H9 (cell line): Measurements from ENCODE around the gene RETSAT. TPM values are rescaled to one million over a fixed set of nuclear protein-coding genes. Genes with fewer than 3 reads are reported as not detected.

Experiments used
- DNase-seq: peaks from one replicate; pipeline ENCODE4 v3.0.0-alpha.2; 2017
- H2AFZ ChIP-seq: one replicate; pipeline ENCODE4 v1.6.1; 2013; ENCODE audit warnings: mild to moderate bottlenecking, low read length, control low read depth, moderate library complexity
- H2AK5ac ChIP-seq: 2 replicates; pipeline ENCODE4 v1.6.1; 2013; ENCODE audit warnings: low read length, control low read depth, mixed read lengths; ENCODE audit not compliant: insufficient read length
- H2BK120ac ChIP-seq: one replicate; pipeline ENCODE4 v1.6.1; 2013; ENCODE audit warnings: low read depth, mild to moderate bottlenecking, low read length, control low read depth, inconsistent platforms; ENCODE audit not compliant: poor library complexity, severe bottlenecking
- H2BK12ac ChIP-seq: 2 replicates; pipeline ENCODE4 v1.6.1; 2013; ENCODE audit warnings: low read length, control low read depth, mixed read lengths, low read depth; ENCODE audit not compliant: insufficient read length
- H2BK15ac ChIP-seq: 2 replicates; pipeline ENCODE4 v1.6.1; 2013; ENCODE audit warnings: low read depth, low read length, control low read depth
- H2BK20ac ChIP-seq: one replicate; pipeline ENCODE4 v1.6.1; 2013; ENCODE audit warnings: low read depth, mild to moderate bottlenecking, low read length, control low read depth, inconsistent platforms; ENCODE audit not compliant: poor library complexity, severe bottlenecking
- H2BK5ac ChIP-seq: 2 replicates; pipeline ENCODE4 v1.6.1; 2013; ENCODE audit warnings: low read length, control low read depth, mixed read lengths; ENCODE audit not compliant: insufficient read length
- H3K14ac ChIP-seq: 2 replicates; pipeline ENCODE4 v1.6.1; 2013; ENCODE audit warnings: low read length, control low read depth; ENCODE audit not compliant: insufficient read depth
- H3K18ac ChIP-seq: 2 replicates; pipeline ENCODE4 v1.6.1; 2013; ENCODE audit warnings: low read depth, mild to moderate bottlenecking, mixed read lengths, low read length, control low read depth; ENCODE audit not compliant: insufficient read length
- H3K23ac ChIP-seq: 2 replicates; pipeline ENCODE4 v1.6.1; 2013; ENCODE audit warnings: low read length, control low read depth, mixed read lengths, low read depth; ENCODE audit not compliant: insufficient read length
- H3K23me2 ChIP-seq: 2 replicates; pipeline ENCODE4 v1.6.1; 2013; ENCODE audit warnings: low read depth, mild to moderate bottlenecking, mixed read lengths, low read length, control low read depth; ENCODE audit not compliant: insufficient read length, poor library complexity, severe bottlenecking
- H3K27ac ChIP-seq: 2 replicates; pipeline ENCODE4 v1.5.1; 2013; ENCODE audit warnings: low read length, control low read depth, mixed read lengths, low read depth; ENCODE audit not compliant: insufficient read length
- H3K27me3 ChIP-seq: 2 replicates; pipeline ENCODE4 v1.6.1; 2013; ENCODE audit warnings: low read length, control low read depth, inconsistent platforms; ENCODE audit not compliant: insufficient read depth
- H3K4ac ChIP-seq: 2 replicates; pipeline ENCODE4 v1.6.1; 2013; ENCODE audit warnings: low read depth, mild to moderate bottlenecking, control low read depth, inconsistent platforms, low read length, moderate library complexity
- H3K4me1 ChIP-seq: 2 replicates; pipeline ENCODE4 v1.6.1; 2013; ENCODE audit warnings: low read length, control low read depth, inconsistent platforms; ENCODE audit not compliant: insufficient read depth
- H3K4me2 ChIP-seq: 2 replicates; pipeline ENCODE4 v1.6.1; 2013; ENCODE audit warnings: low read length, control low read depth, mixed read lengths; ENCODE audit not compliant: insufficient read length, insufficient read depth
- H3K56ac ChIP-seq: 2 replicates; pipeline ENCODE4 v1.6.1; 2013; ENCODE audit warnings: low read depth, mild to moderate bottlenecking, mixed read lengths, low read length, control low read depth; ENCODE audit not compliant: insufficient read length
- H3K79me1 ChIP-seq: 2 replicates; pipeline ENCODE4 v1.6.1; 2013; ENCODE audit warnings: low read depth, mild to moderate bottlenecking, moderate library complexity, low read length, control low read depth, inconsistent platforms; ENCODE audit not compliant: insufficient read depth, poor library complexity, severe bottlenecking
- H3K79me2 ChIP-seq: 2 replicates; pipeline ENCODE4 v1.6.1; 2013; ENCODE audit warnings: low read length, control low read depth, inconsistent platforms; ENCODE audit not compliant: insufficient read depth
- H3K9ac ChIP-seq: 2 replicates; pipeline ENCODE4 v1.6.1; 2013; ENCODE audit warnings: low read length, control low read depth, mixed read lengths; ENCODE audit not compliant: insufficient read length; ENCODE audit errors: extremely low read depth
- H3K9me3 ChIP-seq: one replicate; pipeline ENCODE4 v1.6.1; 2013; ENCODE audit warnings: low read depth, low read length, inconsistent platforms; ENCODE audit not compliant: control insufficient read depth
- H3T11ph ChIP-seq: one replicate; pipeline ENCODE4 v1.6.1; 2013; ENCODE audit warnings: mild to moderate bottlenecking, low read length, control low read depth, inconsistent platforms
- H4K20me1 ChIP-seq: one replicate; pipeline ENCODE4 v1.6.1; 2013; ENCODE audit not compliant: control insufficient read depth, insufficient read length, insufficient read depth
- H4K5ac ChIP-seq: 2 replicates; pipeline ENCODE4 v1.6.1; 2013; ENCODE audit warnings: low read depth, mild to moderate bottlenecking, mixed read lengths, low read length, control low read depth; ENCODE audit not compliant: insufficient read length
- H4K8ac ChIP-seq: replicated peaks from 2 replicates; pipeline ENCODE4 v1.6.1; 2013; ENCODE audit warnings: low read length, control low read depth, mixed read lengths, low read depth; ENCODE audit not compliant: insufficient read length
- H4K91ac ChIP-seq: 2 replicates; pipeline ENCODE4 v1.6.1; 2013; ENCODE audit warnings: low read depth, mild to moderate bottlenecking, moderate library complexity, mixed read lengths, low read length, control low read depth; ENCODE audit not compliant: insufficient read length
- H3K27ac Mint-ChIP-seq, 3 experiments: 2 replicates in 2 of 3; 3 replicates in 1 of 3; pipeline ENCODE4 v1.8.0; 2020 to 2021; ENCODE audit warnings: mixed read lengths in 3 of 3, mild to moderate bottlenecking in 1 of 3, moderate library complexity in 1 of 3
- H3K27me3 Mint-ChIP-seq: 2 replicates; pipeline ENCODE4 v1.8.0; 2021; ENCODE audit warnings: low read depth, mild to moderate bottlenecking, moderate library complexity, mixed read lengths
- H3K36me3 Mint-ChIP-seq, 3 experiments: 2 replicates in 2 of 3; 3 replicates in 1 of 3; pipeline ENCODE4 v1.8.0; 2020 to 2021; ENCODE audit warnings: low read depth in 3 of 3, mixed read lengths in 3 of 3; ENCODE audit not compliant: insufficient read depth in 1 of 3
- H3K4me1 Mint-ChIP-seq, 2 experiments: 2 replicates each; pipeline ENCODE4 v1.8.0; 2020; ENCODE audit warnings: mixed read lengths in 2 of 2
- H3K4me3 Mint-ChIP-seq, 2 experiments: 2 replicates in 1 of 2; 3 replicates in 1 of 2; pipeline ENCODE4 v1.8.0; 2020 to 2021; ENCODE audit warnings: mild to moderate bottlenecking in 2 of 2, mixed read lengths in 2 of 2, moderate library complexity in 1 of 2
- H3K9me3 Mint-ChIP-seq, 2 experiments: 2 replicates in 1 of 2; 3 replicates in 1 of 2; pipeline ENCODE4 v1.8.0; 2020; ENCODE audit warnings: mild to moderate bottlenecking in 2 of 2, mixed read lengths in 2 of 2, moderate library complexity in 1 of 2
- WGBS: extraction: QIAGEN DNeasy Blood & Tissue Kit; methylation state at CpG from one replicate; pipeline ENCODE4 v1.1.7; 2013; ENCODE audit warnings: missing lambda C conversion rate, low lambda C conversion rate, mixed read lengths; ENCODE audit not compliant: insufficient read length; ENCODE audit errors: extremely low coverage; 5-methylcytosine and 5-hydroxymethylcytosine counted together
- total RNA-seq: library from RNA; stranded (reverse); gene quantifications from 2 replicates; pipeline ENCODE4 v1.2.1, GENCODE V29; 2021
- TF ChIP-seq, protein P1 (sequence below): fragments of 200-600 bp; sonication (generic); conservative IDR thresholded peaks from 3 replicates; pipeline ENCODE4 v1.8.0; 2021; ENCODE audit warnings: antibody characterized with exemption, mild to moderate bottlenecking

The RETSAT gene
- total RNA-seq, 1 experiment from 2014 or later: 16.7 TPM

DNA sequence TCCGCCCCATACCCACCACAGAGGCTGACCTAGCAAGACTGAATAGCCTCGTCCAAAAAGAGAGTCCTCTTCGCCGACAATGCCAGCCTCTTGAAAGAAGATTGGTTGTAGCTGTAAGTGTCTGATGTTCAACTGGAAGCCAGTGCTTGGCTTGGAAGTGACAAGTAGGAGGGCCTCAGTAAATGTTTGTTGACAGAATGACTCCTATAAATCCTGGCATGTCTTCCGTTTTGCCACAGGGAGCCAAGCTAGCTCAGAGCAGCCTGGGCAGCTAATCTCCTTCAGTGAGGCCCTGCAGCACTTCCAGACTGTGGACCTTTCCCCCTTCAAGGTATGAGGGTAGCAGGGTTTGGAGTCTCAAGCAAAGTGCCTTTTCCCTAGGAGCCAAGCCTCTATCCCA, 15.2 kb upstream of the RETSAT start:
- Histone ChIP-seq H2AK5ac (no peak overlapping the region), H3K18ac (no peak overlapping the region), H3K56ac (no peak overlapping the region), H2BK120ac (no peak overlapping the region), H4K8ac (no peak overlapping the region), H3K23ac (no peak overlapping the region), H3K14ac (no peak overlapping the region), H3K23me2 (no peaks in the 10 kb centered on the region), H3K27me3 (no peaks in the 10 kb centered on the region), H3K9me3 (no peaks in the 10 kb centered on the region), H3K9ac (no peak overlapping the region), H4K20me1 (no peaks in the 10 kb centered on the region), H2BK20ac (no peak overlapping the region), H2AFZ (no peak overlapping the region), H3K79me1 (no peaks in the 10 kb centered on the region), H3K4me1 (no peaks in the 10 kb centered on the region), H3K27ac (no peak overlapping the region), H2BK15ac (no peak overlapping the region), H3K79me2 (no peaks in the 10 kb centered on the region), H3K4me2 (no peak overlapping the region), H4K5ac (no peak overlapping the region), H2BK12ac (no peak overlapping the region), H3T11ph (no peak overlapping the region), H3K4ac (no peak overlapping the region), H4K91ac (no peak overlapping the region), H2BK5ac (no peak overlapping the region)
- Mint-ChIP-seq H3K27me3 (no peaks in the 10 kb centered on the region), H3K4me3 (no peak overlapping the region), H3K9me3 (no peaks in the 10 kb centered on the region; a peak in 1 of 5 replicates), H3K4me1 (no peaks in the 10 kb centered on the region), H3K36me3 (peaks cover 0 to 13% (median 9%) of the 10 kb centered on the region in 3 experiments; a peak in 4 of 7 replicates), H3K27ac (no peak overlapping the region)
- DNase-seq: no peak
- TF ChIP-seq, protein P1, sequence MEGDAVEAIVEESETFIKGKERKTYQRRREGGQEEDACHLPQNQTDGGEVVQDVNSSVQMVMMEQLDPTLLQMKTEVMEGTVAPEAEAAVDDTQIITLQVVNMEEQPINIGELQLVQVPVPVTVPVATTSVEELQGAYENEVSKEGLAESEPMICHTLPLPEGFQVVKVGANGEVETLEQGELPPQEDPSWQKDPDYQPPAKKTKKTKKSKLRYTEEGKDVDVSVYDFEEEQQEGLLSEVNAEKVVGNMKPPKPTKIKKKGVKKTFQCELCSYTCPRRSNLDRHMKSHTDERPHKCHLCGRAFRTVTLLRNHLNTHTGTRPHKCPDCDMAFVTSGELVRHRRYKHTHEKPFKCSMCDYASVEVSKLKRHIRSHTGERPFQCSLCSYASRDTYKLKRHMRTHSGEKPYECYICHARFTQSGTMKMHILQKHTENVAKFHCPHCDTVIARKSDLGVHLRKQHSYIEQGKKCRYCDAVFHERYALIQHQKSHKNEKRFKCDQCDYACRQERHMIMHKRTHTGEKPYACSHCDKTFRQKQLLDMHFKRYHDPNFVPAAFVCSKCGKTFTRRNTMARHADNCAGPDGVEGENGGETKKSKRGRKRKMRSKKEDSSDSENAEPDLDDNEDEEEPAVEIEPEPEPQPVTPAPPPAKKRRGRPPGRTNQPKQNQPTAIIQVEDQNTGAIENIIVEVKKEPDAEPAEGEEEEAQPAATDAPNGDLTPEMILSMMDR: no peak
- no CpG with 5 or more reads among the region's 5 CpGs for WGBS
